Stomach smooth muscle (tissue), 2 donors: Measurements from ENCODE around the gene DONSON.

Experiments
- H3K27ac ChIP-seq: one replicate; pipeline ENCODE4 v1.7.0; 2013; ENCODE audit warnings: mild to moderate bottlenecking, low read length, inconsistent platforms
- H3K27me3 ChIP-seq, 2 donors: one replicate each; pipeline ENCODE4 v1.7.0; 2013; ENCODE audit warnings: low read length in 2 of 2; ENCODE audit not compliant: insufficient read depth in 2 of 2, control insufficient read depth in 1 of 2
- H3K36me3 ChIP-seq, 2 donors: one replicate each; pipeline ENCODE4 v1.7.0; 2013; ENCODE audit warnings: low read length in 2 of 2; ENCODE audit not compliant: control insufficient read depth in 2 of 2, insufficient read depth in 2 of 2
- H3K4me1 ChIP-seq: one replicate; pipeline ENCODE4 v1.7.0; 2013; ENCODE audit warnings: low read length; ENCODE audit not compliant: control insufficient read depth, insufficient read depth
- H3K4me3 ChIP-seq, 2 donors: one replicate each; pipeline ENCODE4 v1.7.0; 2013; ENCODE audit warnings: low read length in 2 of 2
- H3K9ac ChIP-seq, 2 donors: one replicate each; pipeline ENCODE4 v1.7.0; 2013; ENCODE audit warnings: low read length in 2 of 2, mild to moderate bottlenecking in 1 of 2
- H3K9me3 ChIP-seq, 2 donors: one replicate each; pipeline ENCODE4 v1.7.0; 2013; ENCODE audit warnings: low read length in 2 of 2; ENCODE audit not compliant: control insufficient read depth in 2 of 2
- donor health status: healthy.
- donor health status: Pancreatic carcinoma.

DONSON gene

DNA sequence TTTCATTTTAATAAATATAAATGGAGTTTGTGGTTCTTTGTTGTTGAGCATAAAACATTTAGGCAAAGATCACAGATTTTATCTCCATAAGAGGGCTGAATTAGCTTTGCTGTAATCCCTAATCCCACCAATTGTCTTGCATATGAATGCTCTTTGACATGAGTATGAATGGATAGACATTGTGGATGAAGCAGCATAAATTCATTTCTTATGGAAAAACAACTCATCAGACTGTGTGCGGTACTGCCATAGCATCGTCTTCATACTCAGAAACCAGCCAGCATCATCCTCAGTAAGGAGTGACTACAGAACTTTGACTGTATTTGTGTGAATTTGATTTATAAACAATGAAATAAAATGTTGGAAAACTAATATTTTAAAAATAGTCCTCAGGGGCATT lies 26.1 kb downstream of the DONSON start:
- no peak overlapping the region for H3K4me3 ChIP-seq
- H3K9ac ChIP-seq: no peak overlapping the region
- H3K27me3 ChIP-seq: no peaks in the 10 kb centered on the region
- H3K27ac ChIP-seq: no peak overlapping the region
- H3K4me1 ChIP-seq: peaks cover 4% of the 10 kb centered on the region
- H3K9me3 ChIP-seq: no peaks in the 10 kb centered on the region
- H3K36me3 ChIP-seq: peaks cover 28 to 47% of the 10 kb centered on the region in 2 donors

GRCh38 chr21:33561373-33561772 lies 27.1 kb downstream of the DONSON start:
- Histone ChIP-seq H3K4me3 (no peak overlapping the region), H3K27me3 (no peaks in the 10 kb centered on the region), H3K4me1 (peaks cover 4% of the 10 kb centered on the region), H3K36me3 (peaks cover 33 to 48% of the 10 kb centered on the region in 2 donors), H3K27ac (no peak overlapping the region), H3K9ac (no peak overlapping the region), H3K9me3 (no peaks in the 10 kb centered on the region)

- Histone ChIP-seq H3K4me1 (peaks cover 4% of the 10 kb centered on the region), H3K9me3 (no peaks in the 10 kb centered on the region), H3K27me3 (no peaks in the 10 kb centered on the region), H3K4me3 (no peak overlapping the region), H3K27ac (no peak overlapping the region), H3K36me3 (peaks cover 33 to 50% of the 10 kb centered on the region in 2 donors), H3K9ac (no peak overlapping the region)
These were observed 27.5 kb downstream of the DONSON start for GRCh38 chr21:33560965-33561364.

GRCh38 chr21:33559813-33560212 lies 28.7 kb downstream of the DONSON start:
- H3K9ac ChIP-seq: no peak overlapping the region
- H3K4me1 ChIP-seq: peaks cover 4% of the 10 kb centered on the region
- no peak overlapping the region for H3K4me3 ChIP-seq
- no peaks in the 10 kb centered on the region for H3K9me3 ChIP-seq
- no peak overlapping the region for H3K27ac ChIP-seq
- H3K27me3 ChIP-seq: no peaks in the 10 kb centered on the region
- peaks cover 33 to 50% of the 10 kb centered on the region in 2 donors for H3K36me3 ChIP-seq

DNA sequence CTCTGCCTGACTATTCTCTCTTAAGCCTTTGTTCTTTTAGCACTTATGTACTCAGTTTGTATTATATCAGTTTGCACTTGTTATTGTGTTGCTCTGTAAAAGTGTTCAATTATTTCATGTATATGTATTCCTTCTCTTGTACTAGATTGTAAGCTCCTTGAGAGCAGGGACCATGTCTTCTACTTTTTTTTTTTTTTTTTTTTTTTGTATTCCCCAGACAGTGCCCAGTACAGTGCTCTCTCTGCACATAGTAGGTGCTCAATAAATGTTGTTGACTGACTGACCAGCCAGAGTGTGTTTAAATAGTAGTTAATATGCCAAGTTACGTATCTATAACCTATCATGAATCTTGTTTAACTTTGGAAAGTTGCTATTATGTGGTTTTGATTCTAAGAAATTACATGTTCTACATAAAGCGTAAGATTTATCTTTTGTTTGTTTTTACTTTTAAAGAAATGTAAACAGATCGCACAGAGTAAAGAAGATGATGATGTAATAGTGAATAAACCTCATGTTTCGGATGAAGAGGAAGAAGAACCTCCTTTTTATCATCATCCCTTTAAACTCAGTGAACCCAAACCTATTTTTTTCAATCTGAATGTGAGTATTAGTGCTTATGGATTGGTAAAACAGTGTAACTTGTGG lies 29.6 kb downstream of the DONSON start:
- Histone ChIP-seq H3K4me3 (no peak overlapping the region), H3K36me3 (peaks cover 42 to 58% of the 10 kb centered on the region in 2 donors), H3K4me1 (peaks cover 4% of the 10 kb centered on the region), H3K27ac (no peak overlapping the region), H3K27me3 (no peaks in the 10 kb centered on the region), H3K9me3 (no peaks in the 10 kb centered on the region), H3K9ac (no peak overlapping the region)

GRCh38 chr21:33557447-33557846 lies 31.0 kb downstream of the DONSON start:
- no peaks in the 10 kb centered on the region for H3K9me3 ChIP-seq
- H3K4me1 ChIP-seq: peaks cover 4% of the 10 kb centered on the region
- no peak overlapping the region for H3K4me3 ChIP-seq
- no peaks in the 10 kb centered on the region for H3K27me3 ChIP-seq
- H3K36me3 ChIP-seq: peaks cover 57 to 69% of the 10 kb centered on the region in 2 donors
- H3K27ac ChIP-seq: no peak overlapping the region
- no peak overlapping the region for H3K9ac ChIP-seq

DNA sequence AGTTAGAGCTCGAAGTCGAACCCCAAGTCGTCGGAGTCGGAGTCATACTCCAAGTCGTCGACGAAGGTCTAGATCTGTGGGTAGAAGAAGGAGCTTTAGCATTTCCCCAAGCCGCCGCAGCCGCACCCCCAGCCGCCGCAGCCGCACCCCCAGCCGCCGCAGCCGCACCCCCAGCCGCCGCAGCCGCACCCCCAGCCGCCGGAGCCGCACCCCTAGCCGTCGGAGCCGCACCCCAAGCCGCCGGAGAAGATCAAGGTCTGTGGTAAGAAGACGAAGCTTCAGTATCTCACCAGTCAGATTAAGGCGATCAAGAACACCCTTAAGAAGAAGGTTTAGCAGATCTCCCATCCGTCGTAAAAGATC lies 33.5 kb downstream of the DONSON start:
- no peak overlapping the region for H3K4me3 ChIP-seq
- H3K27me3 ChIP-seq: no peaks in the 10 kb centered on the region
- H3K36me3 ChIP-seq: peaks cover 72 to 81% of the 10 kb centered on the region in 2 donors
- H3K9me3 ChIP-seq: no peaks in the 10 kb centered on the region
- no peaks in the 10 kb centered on the region for H3K4me1 ChIP-seq
- H3K27ac ChIP-seq: no peak overlapping the region
- H3K9ac ChIP-seq: no peak overlapping the region

- Histone ChIP-seq H3K27ac (no peak overlapping the region), H3K36me3 (peaks cover 72 to 81% of the 10 kb centered on the region in 2 donors), H3K9ac (no peak overlapping the region), H3K27me3 (no peaks in the 10 kb centered on the region), H3K4me3 (no peak overlapping the region), H3K4me1 (no peaks in the 10 kb centered on the region), H3K9me3 (no peaks in the 10 kb centered on the region)
These were observed 34.1 kb downstream of the DONSON start for GRCh38 chr21:33554236-33554981.

DNA sequence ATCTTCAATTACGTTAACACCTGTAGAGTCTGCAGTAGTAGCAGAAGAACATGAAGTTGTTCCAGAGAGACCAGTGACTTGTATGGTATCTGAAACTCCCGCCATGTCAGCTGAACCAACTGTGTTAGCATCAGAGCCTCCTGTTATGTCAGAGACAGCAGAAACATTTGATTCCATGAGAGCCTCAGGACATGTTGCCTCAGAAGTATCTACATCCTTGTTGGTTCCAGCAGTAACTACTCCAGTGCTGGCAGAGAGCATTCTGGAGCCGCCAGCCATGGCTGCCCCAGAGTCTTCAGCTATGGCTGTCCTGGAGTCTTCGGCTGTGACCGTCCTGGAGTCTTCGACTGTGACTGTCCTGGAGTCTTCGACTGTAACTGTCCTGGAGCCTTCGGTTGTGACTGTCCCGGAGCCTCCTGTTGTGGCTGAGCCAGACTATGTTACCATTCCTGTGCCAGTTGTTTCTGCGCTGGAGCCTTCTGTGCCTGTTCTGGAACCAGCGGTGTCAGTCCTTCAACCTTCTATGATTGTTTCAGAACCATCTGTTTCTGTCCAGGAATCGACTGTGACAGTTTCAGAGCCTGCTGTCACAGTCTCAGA lies 35.4 kb downstream of the DONSON start:
- H3K9ac ChIP-seq: no peak overlapping the region
- H3K27me3 ChIP-seq: no peaks in the 10 kb centered on the region
- H3K27ac ChIP-seq: no peak overlapping the region
- H3K9me3 ChIP-seq: no peaks in the 10 kb centered on the region
- no peak overlapping the region for H3K4me3 ChIP-seq
- no peaks in the 10 kb centered on the region for H3K4me1 ChIP-seq
- peaks cover 68 to 74% of the 10 kb centered on the region in 2 donors for H3K36me3 ChIP-seq

GRCh38 chr21:33552093-33552998 lies 36.1 kb downstream of the DONSON start:
- no peaks in the 10 kb centered on the region for H3K4me1 ChIP-seq
- H3K36me3 ChIP-seq: peaks cover 60 to 66% of the 10 kb centered on the region in 2 donors
- no peak overlapping the region for H3K9ac ChIP-seq
- H3K27me3 ChIP-seq: no peaks in the 10 kb centered on the region
- no peaks in the 10 kb centered on the region for H3K9me3 ChIP-seq
- H3K4me3 ChIP-seq: no peak overlapping the region
- no peak overlapping the region for H3K27ac ChIP-seq
